Measurements from ENCODE around the gene SNCAIP. TPM values are rescaled to one million over a fixed set of nuclear protein-coding genes. Genes with fewer than 3 reads are reported as not detected.

SNCAIP gene
- total and polyA plus RNA-seq, 7 donors = 0.18 to 0.87 (median 0.38) TPM

DNA sequence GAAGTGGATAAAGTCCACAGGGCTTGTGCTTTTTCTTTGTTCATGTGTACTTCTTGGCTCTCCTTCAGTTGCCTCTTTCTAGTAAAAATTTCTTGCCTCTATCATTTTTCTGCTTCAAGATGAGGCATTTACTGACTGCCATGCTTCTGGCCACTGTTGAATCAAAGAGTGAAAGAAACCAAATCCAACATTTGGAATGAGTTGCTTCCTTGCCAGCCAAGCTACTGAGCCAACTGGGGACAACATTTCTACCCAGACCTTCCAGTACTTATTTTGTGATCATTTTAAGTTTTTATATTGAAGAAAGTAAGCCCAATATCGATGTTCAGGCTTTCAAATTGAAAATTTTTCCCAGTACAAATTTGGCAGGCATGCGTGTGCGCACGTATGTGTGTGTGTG, 73.2 kb downstream of the SNCAIP start:
- intact Hi-C loops (cut with DNase I) = no loop called here
- 44 to 59% (median 45%) methylated on average over 4 of the region's 4 CpGs for WGBS, 3 donors
- no peak for ATAC-seq
- H3K36me3 ChIP-seq (ENCODE audit: insufficient read depth in 1 of 2, low read depth in 1 of 2) = no peaks in the 10 kb centered on the region
- no peak overlapping the region for H3K4me3 ChIP-seq
- no peaks in the 10 kb centered on the region for H3K4me1 ChIP-seq
- H3K27ac ChIP-seq = no peak overlapping the region
- TF ChIP-seq, protein P1, sequence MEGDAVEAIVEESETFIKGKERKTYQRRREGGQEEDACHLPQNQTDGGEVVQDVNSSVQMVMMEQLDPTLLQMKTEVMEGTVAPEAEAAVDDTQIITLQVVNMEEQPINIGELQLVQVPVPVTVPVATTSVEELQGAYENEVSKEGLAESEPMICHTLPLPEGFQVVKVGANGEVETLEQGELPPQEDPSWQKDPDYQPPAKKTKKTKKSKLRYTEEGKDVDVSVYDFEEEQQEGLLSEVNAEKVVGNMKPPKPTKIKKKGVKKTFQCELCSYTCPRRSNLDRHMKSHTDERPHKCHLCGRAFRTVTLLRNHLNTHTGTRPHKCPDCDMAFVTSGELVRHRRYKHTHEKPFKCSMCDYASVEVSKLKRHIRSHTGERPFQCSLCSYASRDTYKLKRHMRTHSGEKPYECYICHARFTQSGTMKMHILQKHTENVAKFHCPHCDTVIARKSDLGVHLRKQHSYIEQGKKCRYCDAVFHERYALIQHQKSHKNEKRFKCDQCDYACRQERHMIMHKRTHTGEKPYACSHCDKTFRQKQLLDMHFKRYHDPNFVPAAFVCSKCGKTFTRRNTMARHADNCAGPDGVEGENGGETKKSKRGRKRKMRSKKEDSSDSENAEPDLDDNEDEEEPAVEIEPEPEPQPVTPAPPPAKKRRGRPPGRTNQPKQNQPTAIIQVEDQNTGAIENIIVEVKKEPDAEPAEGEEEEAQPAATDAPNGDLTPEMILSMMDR (IDR thresholded peaks at IDR 0.05) = no peak
- H3K9me3 ChIP-seq = no peaks in the 10 kb centered on the region
- no peaks in the 10 kb centered on the region for H3K27me3 ChIP-seq (ENCODE audit: insufficient read depth in 3 of 3, low read length in 2 of 3)
- DNase-seq = no peak

DNA sequence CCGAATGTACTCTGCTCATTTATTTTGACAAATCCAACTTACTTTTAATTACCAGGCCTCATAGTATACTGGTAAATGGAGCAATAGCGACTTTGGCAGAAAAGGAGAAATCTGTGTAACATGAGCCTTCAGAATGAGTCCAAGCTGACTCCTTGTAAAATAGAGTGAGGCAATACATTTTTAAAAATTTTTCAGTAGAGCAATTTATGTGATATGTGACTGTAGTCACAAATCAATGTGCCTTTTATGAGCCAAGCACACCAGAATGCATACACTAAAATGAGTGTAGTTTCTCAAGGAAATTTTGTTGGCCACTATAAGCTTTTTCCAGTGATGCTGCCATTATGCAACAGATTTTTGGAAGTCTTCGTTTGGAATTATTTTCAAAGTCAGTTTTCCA, 73.8 kb downstream of the SNCAIP start:
- WGBS, 3 donors = 31 to 43% (median 33%) methylated on average over 3 of the region's 3 CpGs
- TF ChIP-seq, protein P1 (IDR thresholded peaks at IDR 0.05) = no peak
- DNase-seq = no peak
- no peak for ATAC-seq
- intact Hi-C loops (cut with DNase I) = no loop called here
- no peak overlapping the region for H3K4me3 ChIP-seq
- no peaks in the 10 kb centered on the region for H3K4me1 ChIP-seq
- H3K27ac ChIP-seq = no peak overlapping the region
- no peaks in the 10 kb centered on the region for H3K27me3 ChIP-seq (ENCODE audit: insufficient read depth in 3 of 3, low read length in 2 of 3)
- H3K36me3 ChIP-seq (ENCODE audit: insufficient read depth in 1 of 2, low read depth in 1 of 2) = no peaks in the 10 kb centered on the region
- H3K9me3 ChIP-seq = no peaks in the 10 kb centered on the region

DNA sequence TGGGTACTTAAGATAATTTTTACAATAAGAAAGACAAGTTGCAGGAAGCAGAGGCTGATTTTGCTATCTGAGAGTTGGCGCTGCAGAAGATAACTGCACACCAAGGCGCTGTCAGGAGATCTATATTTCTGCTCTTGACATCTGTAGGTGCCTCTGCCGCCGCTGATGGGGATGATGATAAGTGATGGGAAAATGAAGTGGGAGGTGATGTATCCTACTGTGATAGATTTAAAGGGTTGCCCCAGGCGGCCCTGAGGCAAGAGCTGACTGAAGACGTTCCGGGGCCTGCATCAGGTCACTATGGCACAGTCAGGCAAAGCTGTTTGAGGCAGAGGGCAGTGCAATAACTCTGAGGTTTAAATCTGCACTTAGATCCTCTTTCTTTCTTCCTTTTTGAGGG, 78.1 kb downstream of the SNCAIP start:
- Histone ChIP-seq H3K4me1 (no peaks in the 10 kb centered on the region), H3K27ac (no peak overlapping the region), H3K4me3 (no peak overlapping the region), H3K9me3 (no peaks in the 10 kb centered on the region), H3K27me3 (ENCODE audit: insufficient read depth in 3 of 3, low read length in 2 of 3) (no peaks in the 10 kb centered on the region), H3K36me3 (ENCODE audit: insufficient read depth in 1 of 2, low read depth in 1 of 2) (no peaks in the 10 kb centered on the region)
- TF ChIP-seq, protein P1 (IDR thresholded peaks at IDR 0.05) = no peak
- DNase-seq (no peak), ATAC-seq (no peak)
- intact Hi-C loops (cut with DNase I) = no loop called here
- WGBS, 3 donors = 90 to 95% (median 91%) methylated on average over 7 of the region's 7 CpGs

DNA sequence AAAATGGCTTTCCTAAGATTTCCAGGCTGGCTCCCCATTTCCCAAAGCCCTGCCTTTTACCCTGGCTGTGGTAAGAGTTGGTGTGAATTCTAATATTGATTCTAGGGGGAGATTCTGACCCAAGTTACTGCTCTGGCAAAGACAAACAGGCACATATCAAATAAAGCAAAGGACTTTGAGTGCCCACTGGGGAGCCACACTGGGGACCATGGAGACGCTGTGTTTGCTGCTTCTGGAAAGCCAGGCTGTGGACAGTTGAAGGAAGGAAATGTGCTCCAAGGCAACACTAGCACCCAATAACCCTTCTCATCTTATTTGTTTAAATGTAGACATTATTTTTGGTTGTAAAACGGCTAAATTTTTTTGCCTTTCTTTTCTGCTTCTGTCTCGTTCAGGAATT, 78.7 kb downstream of the SNCAIP start:
- no peaks in the 10 kb centered on the region for H3K36me3 ChIP-seq (ENCODE audit: insufficient read depth in 1 of 2, low read depth in 1 of 2)
- no peak overlapping the region for H3K27ac ChIP-seq
- 91 to 97% (median 92%) methylated on average over 3 of the region's 3 CpGs for WGBS, 3 donors
- no peaks in the 10 kb centered on the region for H3K9me3 ChIP-seq
- no peaks in the 10 kb centered on the region for H3K27me3 ChIP-seq (ENCODE audit: insufficient read depth in 3 of 3, low read length in 2 of 3)
- ATAC-seq (no peak), DNase-seq (no peak)
- intact Hi-C loops (cut with DNase I) = no loop called here
- no peak overlapping the region for H3K4me3 ChIP-seq
- TF ChIP-seq, protein P1 (IDR thresholded peaks at IDR 0.05) = no peak
- H3K4me1 ChIP-seq = no peaks in the 10 kb centered on the region

DNA sequence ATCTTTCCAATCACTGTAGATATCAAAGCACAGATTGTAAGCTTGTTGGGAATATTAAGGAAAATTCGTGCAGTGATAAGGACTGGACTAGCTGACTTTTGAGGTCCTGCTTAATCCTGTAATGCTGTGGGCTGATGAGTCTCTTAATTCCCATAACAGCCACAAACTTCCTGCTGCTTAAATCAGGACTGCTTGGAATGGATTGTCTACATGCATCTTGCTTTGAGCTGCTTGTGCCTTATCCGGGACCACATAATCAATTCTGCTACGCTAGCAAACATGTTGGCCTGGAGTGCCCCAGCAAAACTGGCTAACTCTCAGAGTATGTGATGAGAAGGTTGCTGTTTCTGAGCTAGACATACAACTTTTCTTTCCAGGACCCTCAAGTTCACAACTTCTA, 79.6 kb downstream of the SNCAIP start:
- Histone ChIP-seq H3K36me3 (ENCODE audit: insufficient read depth in 1 of 2, low read depth in 1 of 2) (no peaks in the 10 kb centered on the region), H3K4me1 (no peaks in the 10 kb centered on the region), H3K4me3 (no peak overlapping the region), H3K27ac (no peak overlapping the region), H3K27me3 (ENCODE audit: insufficient read depth in 3 of 3, low read length in 2 of 3) (no peaks in the 10 kb centered on the region), H3K9me3 (no peaks in the 10 kb centered on the region)
- TF ChIP-seq, protein P1 (IDR thresholded peaks at IDR 0.05) = no peak
- no peak for ATAC-seq
- WGBS, 3 donors = 35 to 61% (median 47%) methylated on average over 3 of the region's 3 CpGs
- intact Hi-C loops (cut with DNase I) = no loop called here
- DNase-seq = no peak
